Osteocyte (in vitro differentiated cells): Measurements from ENCODE around the gene CADPS2. TPM values are rescaled to one million over a fixed set of nuclear protein-coding genes. Genes with fewer than 3 reads are reported as not detected.

ENCODE experiments used
- DNase-seq: peaks from one replicate; pipeline ENCODE4 v3.0.0; 2021; ENCODE audit warnings: mixed read lengths; ENCODE audit not compliant: unreplicated experiment; ENCODE audit errors: extremely low spot score
- H3K27ac Mint-ChIP-seq: one replicate; pipeline ENCODE4 v1.8.0; 2021; ENCODE audit warnings: mild to moderate bottlenecking, mixed read lengths; ENCODE audit not compliant: unreplicated experiment
- H3K27me3 Mint-ChIP-seq: one replicate; pipeline ENCODE4 v1.8.0; 2021; ENCODE audit warnings: mixed read lengths; ENCODE audit not compliant: unreplicated experiment
- H3K36me3 Mint-ChIP-seq: one replicate; pipeline ENCODE4 v1.8.0; 2021; ENCODE audit warnings: mixed read lengths; ENCODE audit not compliant: unreplicated experiment
- H3K4me1 Mint-ChIP-seq: one replicate; pipeline ENCODE4 v1.8.0; 2021; ENCODE audit warnings: mixed read lengths; ENCODE audit not compliant: unreplicated experiment
- H3K4me3 Mint-ChIP-seq: one replicate; pipeline ENCODE4 v1.8.0; 2021; ENCODE audit warnings: mild to moderate bottlenecking, moderate library complexity, mixed read lengths; ENCODE audit not compliant: unreplicated experiment
- H3K9me3 Mint-ChIP-seq: one replicate; pipeline ENCODE4 v1.8.0; 2021; ENCODE audit warnings: mixed read lengths; ENCODE audit not compliant: unreplicated experiment
- CTCF ChIP-seq: fragments of 200-600 bp; sonication (generic); IDR thresholded peaks from 2 replicates; pipeline ENCODE4 v1.5.0; 2021; ENCODE audit warnings: antibody characterized with exemption, mild to moderate bottlenecking, moderate library complexity
- total RNA-seq: library from RNA; stranded (reverse); gene quantifications from 2 replicates; pipeline ENCODE4 v1.2.1, GENCODE V29; 2021

Gene CADPS2
- total RNA-seq, 1 donor from 2014 or later = 0.81 TPM

- Mint-ChIP-seq H3K27ac (no peak overlapping the region), H3K4me3 (no peak overlapping the region), H3K9me3 (no peaks in the 10 kb centered on the region), H3K27me3 (peaks cover 2% of the 10 kb centered on the region), H3K36me3 (no peaks in the 10 kb centered on the region), H3K4me1 (no peaks in the 10 kb centered on the region)
- no peak for DNase-seq
- no peak for TF ChIP-seq CTCF
These were observed 269.3 kb downstream of the CADPS2 start for GRCh38 chr7:122616951-122617350.

- H3K9me3 Mint-ChIP-seq = no peaks in the 10 kb centered on the region
- H3K27me3 Mint-ChIP-seq = no peaks in the 10 kb centered on the region
- no peak overlapping the region for H3K4me3 Mint-ChIP-seq
- no peaks in the 10 kb centered on the region for H3K36me3 Mint-ChIP-seq
- no peak for TF ChIP-seq CTCF
- no peak overlapping the region for H3K27ac Mint-ChIP-seq
- no peaks in the 10 kb centered on the region for H3K4me1 Mint-ChIP-seq
- no peak for DNase-seq
These were observed 280.3 kb downstream of the CADPS2 start for GRCh38 chr7:122605929-122606328.

- H3K27me3 Mint-ChIP-seq = no peaks in the 10 kb centered on the region
- DNase-seq = no peak
- H3K4me1 Mint-ChIP-seq = no peaks in the 10 kb centered on the region
- no peak overlapping the region for H3K4me3 Mint-ChIP-seq
- H3K9me3 Mint-ChIP-seq = no peaks in the 10 kb centered on the region
- TF ChIP-seq CTCF = no peak
- no peak overlapping the region for H3K27ac Mint-ChIP-seq
- H3K36me3 Mint-ChIP-seq = no peaks in the 10 kb centered on the region
These were observed 282.0 kb downstream of the CADPS2 start for GRCh38 chr7:122604251-122604650.

- TF ChIP-seq CTCF = no peak
- H3K9me3 Mint-ChIP-seq = no peaks in the 10 kb centered on the region
- H3K27me3 Mint-ChIP-seq = peaks cover 2% of the 10 kb centered on the region
These were observed 283.5 kb downstream of the CADPS2 start for GRCh38 chr7:122602800-122603199.

GRCh38 chr7:122600630-122601029 lies 285.6 kb downstream of the CADPS2 start:
- no peak for TF ChIP-seq CTCF
- H3K4me1 Mint-ChIP-seq = no peaks in the 10 kb centered on the region
- no peaks in the 10 kb centered on the region for H3K9me3 Mint-ChIP-seq
- no peak overlapping the region for H3K4me3 Mint-ChIP-seq
- H3K27ac Mint-ChIP-seq = no peak overlapping the region
- H3K27me3 Mint-ChIP-seq = peaks cover 2% of the 10 kb centered on the region
- H3K36me3 Mint-ChIP-seq = no peaks in the 10 kb centered on the region
- DNase-seq = no peak

More at GRCh38 chr7:122602800-122603199, 283.5 kb downstream of the CADPS2 start:
- H3K36me3 Mint-ChIP-seq = no peaks in the 10 kb centered on the region
- H3K4me1 Mint-ChIP-seq = no peaks in the 10 kb centered on the region
- no peak for DNase-seq
- H3K27ac Mint-ChIP-seq = no peak overlapping the region
- H3K4me3 Mint-ChIP-seq = no peak overlapping the region
